Activated CD4-positive, alpha-beta T cell treated with anti-CD3 and anti-CD28 coated beads, Interleukin-2, amount 50 U/mL, for 16 hours (primary cell): Measurements from ENCODE around the gene LRP1B.
"Not testable (repeated sequence)": the region's sequence is repeated elsewhere in the genome, so short reads cannot be mapped to it uniquely, and the experiment has no call there.

ENCODE experiments used
- DNase-seq: peaks from one replicate; pipeline ENCODE4 v3.0.0-alpha.2; 2020

LRP1B gene

DNA sequence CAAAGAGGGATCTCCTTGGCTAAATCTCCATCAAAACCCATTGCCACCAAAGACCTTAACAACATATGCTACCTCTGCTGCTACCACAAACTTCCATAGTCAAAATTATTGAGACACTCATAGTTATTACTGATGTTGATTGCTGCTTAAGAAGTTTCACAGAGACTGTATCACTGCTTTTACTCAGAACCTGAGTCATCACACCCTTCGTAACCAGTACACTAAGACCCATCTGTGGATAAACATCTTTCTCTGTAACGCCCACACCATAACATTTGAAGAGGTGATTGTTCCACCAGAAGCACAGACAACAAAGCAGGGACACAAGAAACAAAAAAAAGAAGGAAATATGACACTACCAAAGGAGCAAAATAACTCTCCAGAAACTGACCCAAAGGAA is 1563.1 kb downstream of the LRP1B start:
- no peak for DNase-seq

DNA sequence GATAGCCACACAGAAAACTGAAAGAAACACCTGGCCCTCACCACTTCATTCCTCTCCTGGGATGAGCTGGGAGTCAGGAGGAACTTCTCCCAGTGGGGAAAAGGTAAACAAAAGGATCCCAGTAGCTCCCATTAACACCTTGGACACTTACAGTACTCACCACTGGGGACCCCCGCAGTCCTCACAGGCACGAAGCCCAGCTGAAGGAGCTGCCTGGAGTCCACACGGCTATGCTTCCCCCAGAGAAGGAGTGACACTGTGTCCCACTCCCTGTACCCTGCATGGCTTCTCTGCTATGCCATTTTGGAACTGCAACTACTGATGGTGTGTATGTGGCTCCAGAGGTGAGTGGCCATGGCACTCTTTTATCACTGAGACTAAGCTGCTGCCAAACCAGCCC is 1565.1 kb downstream of the LRP1B start:
- DNase-seq: no peak

GRCh38 chr2:140555701-140556100 is 1575.1 kb downstream of the LRP1B start:
- DNase-seq: no peak

DNA sequence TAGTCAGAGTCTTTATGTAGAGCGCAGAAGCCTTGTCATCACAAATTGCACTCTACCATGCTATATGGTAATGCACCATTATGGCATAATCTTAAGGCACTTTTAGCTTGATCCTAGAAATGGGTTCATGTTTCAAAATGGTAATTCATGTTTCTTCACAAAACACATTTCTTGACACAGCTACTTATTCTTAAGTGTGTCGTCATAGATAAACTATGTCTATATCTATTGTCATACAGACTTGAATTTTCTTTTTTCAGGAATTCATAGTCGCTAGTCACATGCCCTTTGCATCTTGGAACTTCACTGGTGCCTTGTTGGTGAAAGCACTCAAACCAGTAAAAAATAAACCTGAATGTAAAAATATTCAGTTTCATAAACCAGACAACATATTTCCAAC is 1578.2 kb downstream of the LRP1B start:
- DNase-seq: no peak

DNA sequence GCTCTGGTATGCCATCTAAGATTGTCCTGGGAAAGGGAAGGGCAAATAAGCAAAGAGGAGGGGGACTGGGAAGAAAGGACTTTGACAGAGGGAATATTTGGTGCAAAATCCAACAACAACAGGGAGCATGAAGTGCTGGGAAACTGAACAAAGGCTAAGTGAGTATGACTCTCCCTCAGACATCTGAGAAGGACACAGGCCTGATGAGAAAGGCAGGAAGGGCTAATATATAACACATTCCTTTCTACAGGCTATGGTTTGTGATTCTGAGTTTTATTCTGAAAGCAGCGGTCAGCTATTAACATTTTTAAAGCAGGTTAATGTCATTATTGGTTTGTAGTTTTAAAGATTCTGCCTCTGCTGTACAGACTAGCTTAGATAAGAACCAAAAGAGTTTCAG is 1579.5 kb downstream of the LRP1B start:
- DNase-seq: no peak

GRCh38 chr2:140550821-140551220 is 1580.0 kb downstream of the LRP1B start:
- DNase-seq: no peak

DNA sequence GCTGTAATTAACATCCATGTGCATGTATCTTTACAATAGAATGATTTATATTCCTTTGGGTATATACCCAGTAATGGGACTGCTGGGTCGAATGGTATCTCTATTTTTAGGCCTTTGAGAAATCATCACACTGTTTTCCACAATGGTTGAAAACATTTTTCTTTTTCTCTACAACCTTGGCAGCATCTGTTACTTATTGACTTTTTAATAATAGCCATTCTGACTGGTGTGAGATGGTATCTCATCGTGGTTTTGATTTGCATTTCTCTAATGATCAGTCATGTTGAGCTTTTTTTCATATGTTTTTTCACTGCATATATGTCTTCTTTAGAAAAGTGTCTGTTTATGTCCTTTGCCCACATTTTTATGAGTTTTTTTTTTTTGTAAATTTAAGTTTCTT is 1586.0 kb downstream of the LRP1B start:
- DNase-seq: not testable (repeated sequence)

- no peak for DNase-seq
Observed at GRCh38 chr2:140542627-140543026, 1588.2 kb downstream of the LRP1B start.

- DNase-seq: no peak
Observed at GRCh38 chr2:140539242-140539875, 1591.5 kb downstream of the LRP1B start.

GRCh38 chr2:140529706-140530105 is 1601.1 kb downstream of the LRP1B start:
- no peak for DNase-seq

GRCh38 chr2:140528982-140529381 is 1601.8 kb downstream of the LRP1B start:
- no peak for DNase-seq

GRCh38 chr2:140526575-140526974 is 1604.2 kb downstream of the LRP1B start:
- no peak for DNase-seq

DNA sequence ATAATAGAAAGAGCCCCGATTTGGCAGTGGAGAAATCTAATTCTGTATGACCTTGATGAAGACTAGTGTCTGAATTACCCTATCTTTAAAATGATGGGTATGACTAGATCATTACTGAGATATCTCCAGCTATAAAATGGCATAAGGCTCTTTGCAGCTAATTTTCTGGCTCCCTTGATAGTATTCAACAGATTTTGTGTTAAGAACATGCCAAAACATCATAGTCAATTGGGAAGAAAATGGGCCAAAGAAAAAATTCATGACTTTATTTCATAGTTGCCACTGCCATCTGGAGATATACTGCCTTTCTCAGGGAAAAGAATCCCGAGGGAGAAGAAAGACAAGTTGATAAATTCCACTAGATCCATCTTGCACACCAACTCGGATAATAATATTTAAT is 1618.7 kb downstream of the LRP1B start:
- DNase-seq: no peak

DNA sequence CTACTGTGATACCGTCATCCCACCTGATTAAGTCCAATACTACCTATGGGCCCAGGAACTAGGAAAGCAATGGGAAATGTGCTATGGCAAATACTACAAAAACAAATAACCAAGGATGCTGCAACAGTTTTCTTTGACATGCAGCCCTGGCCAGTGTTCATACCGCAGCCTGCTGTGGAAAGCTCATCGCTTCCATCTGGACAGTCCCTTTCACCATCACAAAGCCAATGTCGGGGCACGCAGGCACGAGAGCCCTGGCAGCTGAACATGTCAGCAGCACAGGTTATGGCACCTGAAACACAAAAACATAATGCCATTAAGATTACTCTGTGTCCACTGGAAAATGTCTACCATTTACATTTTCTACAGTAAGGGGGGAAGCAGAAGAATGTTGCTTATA is 1621.1 kb downstream of the LRP1B start:
- no peak for DNase-seq

DNA sequence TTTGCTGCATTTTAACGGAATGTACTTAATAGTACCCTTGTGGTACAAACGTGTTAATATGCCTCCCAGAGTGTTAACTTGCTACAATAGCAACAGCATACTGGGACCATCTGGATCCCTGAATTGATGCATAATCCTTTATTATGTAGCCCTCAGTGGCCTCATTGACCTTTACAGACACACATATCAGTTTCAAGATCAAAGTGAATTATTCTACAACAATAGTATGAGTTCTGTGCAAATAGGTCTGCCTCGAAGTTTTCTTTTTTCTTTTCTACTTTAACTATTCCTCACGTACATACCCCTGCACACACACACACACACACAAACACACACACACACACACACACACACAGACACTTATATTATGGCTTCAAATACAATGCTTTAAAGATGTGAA is 1622.1 kb downstream of the LRP1B start:
- no peak for DNase-seq

- no peak for DNase-seq
Observed at GRCh38 chr2:140506606-140507005, 1624.2 kb downstream of the LRP1B start.

GRCh38 chr2:140504601-140505000 is 1626.2 kb downstream of the LRP1B start:
- no peak for DNase-seq

- DNase-seq: no peak
Observed at GRCh38 chr2:140502951-140503630, 1627.7 kb downstream of the LRP1B start.

DNA sequence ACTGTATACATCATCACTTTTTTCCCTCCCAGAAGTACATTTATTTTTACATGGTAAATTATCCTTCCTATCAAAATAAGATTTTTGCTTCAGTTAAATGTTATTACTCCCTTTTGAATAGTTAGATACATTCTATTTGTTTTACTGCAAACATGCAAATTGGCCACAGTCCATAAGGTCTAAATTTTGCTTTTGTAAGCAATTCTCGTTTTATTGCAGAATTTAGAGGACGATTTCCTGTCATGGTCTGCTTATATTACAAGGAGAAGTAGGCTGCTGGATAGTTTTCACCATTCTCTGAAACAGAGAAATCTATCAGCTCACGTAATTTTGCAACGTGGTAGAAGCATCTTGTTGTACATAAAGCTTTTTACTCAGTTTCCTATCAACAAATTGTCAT is 1632.5 kb downstream of the LRP1B start:
- no peak for DNase-seq

GRCh38 chr2:140496714-140497113 is 1634.1 kb downstream of the LRP1B start:
- DNase-seq: no peak

GRCh38 chr2:140491876-140492275 is 1638.9 kb downstream of the LRP1B start:
- DNase-seq: no peak

- DNase-seq: no peak
Observed at GRCh38 chr2:140489193-140489592, 1641.6 kb downstream of the LRP1B start.

GRCh38 chr2:140481136-140481535 is 1649.7 kb downstream of the LRP1B start:
- DNase-seq: no peak

GRCh38 chr2:140473851-140474250 is 1657.0 kb downstream of the LRP1B start:
- DNase-seq: no peak

DNA sequence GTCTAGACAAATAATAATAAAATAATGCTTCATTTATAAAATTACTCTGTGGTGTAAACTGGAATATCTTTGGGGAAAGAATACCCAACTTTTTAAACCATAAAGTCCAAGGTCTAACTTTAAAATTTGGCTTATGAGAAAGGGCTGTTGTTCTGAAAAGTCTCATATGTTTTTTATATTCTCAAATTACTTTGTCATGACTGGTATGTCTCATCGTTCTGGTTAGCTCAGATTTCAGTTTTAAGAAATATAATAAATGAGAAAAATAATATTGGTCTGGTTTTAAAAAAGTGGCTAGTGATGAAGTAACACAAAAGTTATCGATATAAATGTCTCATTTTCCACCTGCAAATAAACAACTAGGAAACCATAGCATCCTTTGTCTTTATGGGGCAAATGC is 1658.1 kb downstream of the LRP1B start:
- no peak for DNase-seq
